NK-92 treated with Interleukin-12 subunit alpha and Interleukin-12 subunit beta, amount 100 ng/mL, for 24 hours (cell line): Measurements from ENCODE around the gene CDH4.
"Not testable (repeated sequence)": the region's sequence is repeated elsewhere in the genome, so short reads cannot be mapped to it uniquely, and the experiment has no call there.

Experiments
- DNase-seq: peaks from one replicate; lab custom pipeline; 2025; lab: John Stamatoyannopoulos, UW

CDH4 gene

DNA sequence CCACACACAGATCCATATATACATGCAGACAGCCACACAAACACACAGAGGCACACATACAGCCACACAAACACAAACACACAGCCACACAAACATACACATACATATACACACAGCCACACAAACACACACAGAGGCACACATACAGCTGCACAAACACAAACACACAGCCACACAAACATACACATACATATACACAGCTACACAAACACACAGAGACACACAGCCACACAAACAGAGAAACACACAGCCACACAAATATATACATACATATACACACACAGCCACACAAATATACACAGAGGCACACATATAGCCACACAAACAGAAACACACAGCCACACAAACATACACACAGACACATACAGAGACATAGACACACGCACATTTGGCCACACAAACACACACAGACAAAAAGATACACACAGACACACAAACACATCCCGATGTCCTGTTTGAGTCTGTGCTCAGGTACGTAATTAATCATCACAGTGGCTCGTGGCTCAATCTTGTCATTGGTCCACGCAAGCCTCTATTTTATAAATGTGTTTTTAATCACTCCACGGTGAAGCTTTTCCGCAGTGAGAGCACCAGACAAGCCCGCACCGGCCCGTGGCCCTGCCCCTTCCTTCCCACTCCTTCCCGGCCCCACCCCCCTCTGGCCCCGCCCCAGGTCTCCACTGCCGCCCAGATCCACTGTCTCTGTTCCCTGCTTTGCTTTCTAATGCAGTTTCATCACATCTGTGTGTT lies 135.3 kb downstream of the CDH4 start:
- no peak for DNase-seq

- no peak for DNase-seq
Measured at GRCh38 chr20:61387954-61388348, 135.9 kb downstream of the CDH4 start.

- DNase-seq = no peak
Measured at GRCh38 chr20:61389077-61389476, 137.0 kb downstream of the CDH4 start.

DNA sequence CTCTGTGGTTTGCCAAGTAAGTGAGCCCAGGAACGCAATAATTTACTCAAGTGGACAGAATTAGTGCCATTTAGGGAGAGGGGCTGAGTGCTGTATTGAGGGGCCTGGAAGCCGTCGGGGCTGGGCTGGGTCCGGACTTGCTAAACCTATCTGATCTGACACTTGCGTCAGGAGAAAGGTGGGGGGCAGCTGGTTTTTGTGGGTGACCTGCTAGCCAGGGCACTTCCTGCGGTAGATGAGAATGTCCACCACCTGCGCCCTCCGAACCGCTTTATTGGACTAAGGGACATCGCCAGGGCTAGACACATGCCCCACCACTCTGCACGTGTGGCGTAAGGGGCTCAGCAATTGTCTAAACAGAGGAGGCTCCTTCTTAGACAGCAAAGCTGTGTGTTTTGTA lies 139.1 kb downstream of the CDH4 start:
- no peak for DNase-seq

GRCh38 chr20:61391812-61392520 lies 139.9 kb downstream of the CDH4 start:
- no peak for DNase-seq

GRCh38 chr20:61394088-61394799 lies 142.2 kb downstream of the CDH4 start:
- DNase-seq = no peak

GRCh38 chr20:61396262-61396848 lies 144.3 kb downstream of the CDH4 start:
- DNase-seq = no peak

GRCh38 chr20:61397146-61397545 lies 145.1 kb downstream of the CDH4 start:
- DNase-seq = no peak

DNA sequence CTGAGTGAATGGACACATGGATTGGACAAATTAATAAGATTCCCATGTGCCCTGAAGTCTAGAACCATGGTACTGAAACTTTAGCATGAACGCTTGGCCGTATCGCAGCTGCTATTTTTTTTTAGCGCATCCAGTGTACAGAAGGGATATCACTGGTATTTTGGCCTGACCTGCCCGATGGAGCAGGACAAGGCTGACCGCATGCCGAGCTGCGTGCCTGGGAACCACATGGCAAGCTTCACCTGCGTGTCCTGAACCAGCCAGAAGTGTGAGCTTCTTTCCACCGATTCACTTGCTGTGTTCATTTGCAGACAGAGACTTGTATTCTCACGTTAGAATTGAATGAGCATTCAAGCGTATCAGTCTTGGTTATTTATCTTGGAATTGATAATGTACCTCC lies 145.7 kb downstream of the CDH4 start:
- no peak for DNase-seq

DNA sequence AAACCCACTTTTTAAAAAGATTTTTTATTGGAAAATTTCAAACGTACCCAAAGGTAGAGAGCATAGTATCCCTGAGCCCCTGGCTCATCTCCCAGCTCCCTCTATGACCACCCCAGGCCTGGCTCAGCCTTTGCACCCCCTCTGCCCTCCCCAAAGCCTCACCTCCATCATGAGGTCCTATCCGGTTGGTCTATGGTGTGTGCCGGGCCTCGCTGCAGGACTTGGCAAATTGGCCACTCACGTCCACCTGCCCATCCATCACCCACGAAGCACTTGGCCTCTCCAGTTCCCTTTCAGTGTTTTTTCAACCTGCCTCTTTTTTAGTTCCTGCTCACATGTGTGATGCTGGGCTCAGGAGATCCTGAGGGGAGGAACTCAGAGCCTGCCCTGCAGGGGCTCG lies 147.4 kb downstream of the CDH4 start:
- DNase-seq = no peak

- DNase-seq = no peak
Measured at GRCh38 chr20:61400499-61400898, 148.4 kb downstream of the CDH4 start.

DNA sequence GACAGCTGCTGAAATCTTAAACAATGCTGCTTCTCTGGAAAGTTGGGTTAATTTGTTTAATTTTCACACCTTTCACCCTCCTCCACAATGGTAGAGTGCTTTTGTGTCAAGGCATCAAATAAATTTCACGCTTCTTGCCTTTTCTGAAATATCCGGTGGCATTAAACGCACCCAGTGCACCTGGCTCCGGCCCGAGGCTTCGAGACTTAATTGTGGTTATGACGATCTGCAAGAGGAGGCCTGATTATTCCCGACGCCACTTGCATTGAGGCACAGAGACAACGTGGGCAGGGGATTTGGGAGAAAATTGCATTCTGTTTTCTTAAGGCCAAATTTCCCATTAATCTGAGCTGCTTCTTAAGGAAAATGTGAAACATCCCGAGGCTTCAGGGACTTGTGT lies 152.2 kb downstream of the CDH4 start:
- DNase-seq = no peak

GRCh38 chr20:61405007-61405406 lies 152.9 kb downstream of the CDH4 start:
- DNase-seq = no peak

DNA sequence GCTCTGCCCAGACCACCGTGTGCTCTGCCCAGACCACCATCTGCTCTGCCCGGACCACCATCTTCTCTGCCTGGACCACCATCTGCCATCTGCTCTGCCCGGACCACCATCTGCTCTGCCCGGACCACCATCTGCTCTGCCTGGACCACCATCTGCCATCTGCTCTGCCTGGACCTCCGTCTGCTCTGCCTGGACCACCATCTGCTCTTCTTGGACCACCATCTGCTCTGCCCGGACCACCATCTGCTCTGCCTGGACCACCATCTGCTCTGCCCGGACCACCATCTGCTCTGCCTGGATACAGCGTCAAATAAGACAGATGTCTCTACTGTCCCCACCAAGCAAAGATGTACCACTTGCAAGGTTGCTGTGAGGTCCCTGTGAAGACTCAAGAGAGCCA lies 154.7 kb downstream of the CDH4 start:
- DNase-seq = not testable (repeated sequence)

- no peak for DNase-seq
Measured at GRCh38 chr20:61407561-61407960, 155.5 kb downstream of the CDH4 start.

- DNase-seq = no peak
Measured at GRCh38 chr20:61408951-61409740, 157.1 kb downstream of the CDH4 start.

- no peak for DNase-seq
Measured at GRCh38 chr20:61411743-61412142, 159.7 kb downstream of the CDH4 start.

- DNase-seq = no peak
Measured at GRCh38 chr20:61413752-61414151, 161.7 kb downstream of the CDH4 start.

- DNase-seq = no peak
Measured at GRCh38 chr20:61414455-61414991, 162.5 kb downstream of the CDH4 start.

- no peak for DNase-seq
Measured at GRCh38 chr20:61416546-61416945, 164.5 kb downstream of the CDH4 start.

DNA sequence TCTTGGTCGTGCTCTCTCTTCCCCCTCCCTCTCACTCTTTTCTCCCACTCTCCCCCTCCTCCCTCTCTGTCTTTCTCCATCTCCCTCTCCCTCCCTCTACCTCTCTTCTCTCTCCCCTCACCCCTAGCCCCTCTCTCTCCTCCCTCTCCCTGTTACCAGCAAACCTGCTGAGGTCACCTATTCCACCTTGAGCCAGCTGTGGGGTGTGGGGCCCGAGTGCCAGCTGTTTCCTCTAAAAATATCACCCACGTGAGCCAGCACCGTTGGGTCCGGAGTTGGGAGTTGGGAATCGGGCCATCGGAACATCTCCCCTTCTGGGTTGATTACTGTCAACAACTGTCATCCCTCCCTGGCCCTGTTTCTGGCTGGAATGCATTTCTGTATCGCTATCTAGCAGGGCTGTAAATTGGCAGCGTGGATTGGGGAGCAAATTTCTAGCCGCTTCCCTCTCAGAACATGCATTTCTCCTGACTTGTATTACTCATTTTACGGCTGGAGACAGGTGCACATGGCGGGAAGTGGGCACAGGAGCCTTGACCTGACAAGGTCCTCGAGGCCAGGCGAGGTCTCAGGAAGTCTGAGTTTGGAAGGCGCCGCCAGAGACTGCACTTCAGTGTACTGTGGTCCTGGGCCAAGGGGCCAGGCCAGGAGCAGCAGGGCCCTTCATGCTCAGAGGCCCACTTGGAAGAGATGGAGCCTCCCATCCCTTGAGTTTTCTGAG lies 165.3 kb downstream of the CDH4 start:
- no peak for DNase-seq
